Measurements from ENCODE around the gene ALDH1A2. TPM values are rescaled to one million over a fixed set of nuclear protein-coding genes. Genes with fewer than 3 reads are reported as not detected.
"Not testable (repeated sequence)": the region's sequence is repeated elsewhere in the genome, so short reads cannot be mapped to it uniquely, and the experiment has no call there.

Gene ALDH1A2
- total RNA-seq, 1 donor from 2014 or later: 30.8 TPM

- Histone ChIP-seq H3K4me1 (peaks cover 57% of the 10 kb centered on the region), H3K27me3 (no peaks in the 10 kb centered on the region), H3K9ac (no peak overlapping the region), H3K79me2 (ENCODE audit: low read depth) (peaks cover 44% of the 10 kb centered on the region), H3K36me3 (no peaks in the 10 kb centered on the region), H3K9me3 (ENCODE audit: low read depth) (no peaks in the 10 kb centered on the region), H3K27ac (no peak overlapping the region), H2AFZ (replicated peaks) (peak overlapping the region; percentile 87), H4K20me1 (ENCODE audit: low read depth) (no peaks in the 10 kb centered on the region), H3K4me2 (no peak overlapping the region), H3F3A (ENCODE audit: low read depth) (peaks cover 26% of the 10 kb centered on the region), H3K4me3 (no peak overlapping the region)
- H3K27me3 Mint-ChIP-seq (ENCODE audit: insufficient read depth, low read depth): peaks cover 7% of the 10 kb centered on the region
- no peak for DNase-seq (ENCODE audit: low spot score)
- H3K4me3 Mint-ChIP-seq: no peak overlapping the region
- no peak for TF ChIP-seq EZH2phosphoT487 (IDR thresholded peaks at IDR 0.05)
- TF ChIP-seq CTCF (IDR thresholded peaks at IDR 0.05): no peak
- no peak for TF ChIP-seq EZH2 (IDR thresholded peaks at IDR 0.05)
- H3K36me3 Mint-ChIP-seq: no peaks in the 10 kb centered on the region
- no peak overlapping the region for H3K27ac Mint-ChIP-seq
- peaks cover 5% of the 10 kb centered on the region for H3K4me1 Mint-ChIP-seq
- H3K9me3 Mint-ChIP-seq: no peaks in the 10 kb centered on the region
These were observed 19.0 kb downstream of the ALDH1A2 start for GRCh38 chr15:58046467-58046866.

DNA sequence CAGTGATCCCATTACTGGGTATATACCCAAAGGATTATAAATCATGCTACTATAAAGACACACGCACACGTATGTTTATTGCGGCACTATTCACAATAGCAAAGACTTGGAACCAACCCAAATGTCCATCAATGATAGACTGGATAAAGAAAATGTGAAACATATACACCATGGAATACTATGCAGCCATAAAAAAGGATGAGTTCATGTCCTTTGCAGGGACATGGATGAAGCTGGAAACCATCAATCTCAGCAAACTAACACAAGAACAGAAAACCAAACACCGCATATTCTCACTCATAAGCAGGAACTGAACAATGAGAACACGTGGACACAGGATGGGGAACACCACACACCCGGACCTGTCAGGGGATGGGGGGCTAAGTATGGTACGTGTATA, 20.1 kb downstream of the ALDH1A2 start:
- H3K9me3 ChIP-seq (ENCODE audit: low read depth); H3K27me3 Mint-ChIP-seq (ENCODE audit: insufficient read depth, low read depth); DNase-seq (ENCODE audit: low spot score); H3K9ac ChIP-seq; H3K4me1 Mint-ChIP-seq; H3K27ac Mint-ChIP-seq; H3K4me2 ChIP-seq; H3K27ac ChIP-seq; H3K27me3 ChIP-seq; H3K4me3 ChIP-seq; H3K4me3 Mint-ChIP-seq; H3K9me3 Mint-ChIP-seq; H3K36me3 Mint-ChIP-seq; H4K20me1 ChIP-seq (ENCODE audit: low read depth); H3K36me3 ChIP-seq; H2AFZ ChIP-seq (replicated peaks): not testable (repeated sequence)
- Histone ChIP-seq H3K79me2 (ENCODE audit: low read depth) (peaks cover 36% of the 10 kb centered on the region), H3F3A (ENCODE audit: low read depth) (peaks cover 15% of the 10 kb centered on the region), H3K4me1 (peaks cover 46% of the 10 kb centered on the region)

GRCh38 chr15:58044551-58044950, 21.0 kb downstream of the ALDH1A2 start:
- Histone ChIP-seq H3K79me2 (ENCODE audit: low read depth) (peaks cover 33% of the 10 kb centered on the region), H3F3A (ENCODE audit: low read depth) (peaks cover 8% of the 10 kb centered on the region)

More at GRCh38 chr15:58044551-58044950, 21.0 kb downstream of the ALDH1A2 start:
- no peak overlapping the region for H3K27ac ChIP-seq
- TF ChIP-seq EZH2phosphoT487 (IDR thresholded peaks at IDR 0.05) (no peak), EZH2 (IDR thresholded peaks at IDR 0.05) (no peak), CTCF (IDR thresholded peaks at IDR 0.05) (no peak)
- Mint-ChIP-seq H3K9me3 (no peaks in the 10 kb centered on the region), H3K4me1 (peaks cover 1% of the 10 kb centered on the region), H3K27ac (no peak overlapping the region), H3K4me3 (no peak overlapping the region), H3K36me3 (no peaks in the 10 kb centered on the region), H3K27me3 (ENCODE audit: insufficient read depth, low read depth) (peaks cover 6% of the 10 kb centered on the region)
- DNase-seq (ENCODE audit: low spot score): no peak
- no peaks in the 10 kb centered on the region for H4K20me1 ChIP-seq (ENCODE audit: low read depth)
- H3K27me3 ChIP-seq: no peaks in the 10 kb centered on the region
- H3K36me3 ChIP-seq: no peaks in the 10 kb centered on the region
- H3K4me2 ChIP-seq: no peak overlapping the region
- no peak overlapping the region for H3K9ac ChIP-seq
- no peaks in the 10 kb centered on the region for H3K9me3 ChIP-seq (ENCODE audit: low read depth)
- peaks cover 38% of the 10 kb centered on the region for H3K4me1 ChIP-seq
- no peak overlapping the region for H3K4me3 ChIP-seq
- no peak overlapping the region for H2AFZ ChIP-seq (replicated peaks)
